Raji (cell line): Measurements from ENCODE around the gene ZSWIM7.

Experiments used
- POLR2A ChIP-seq: IDR thresholded peaks from 2 replicates; pipeline ENCODE4 v1.6.1; 2011; ENCODE audit warnings: low read depth, low read length, control low read depth; ENCODE audit not compliant: insufficient read depth

ZSWIM7 gene

DNA sequence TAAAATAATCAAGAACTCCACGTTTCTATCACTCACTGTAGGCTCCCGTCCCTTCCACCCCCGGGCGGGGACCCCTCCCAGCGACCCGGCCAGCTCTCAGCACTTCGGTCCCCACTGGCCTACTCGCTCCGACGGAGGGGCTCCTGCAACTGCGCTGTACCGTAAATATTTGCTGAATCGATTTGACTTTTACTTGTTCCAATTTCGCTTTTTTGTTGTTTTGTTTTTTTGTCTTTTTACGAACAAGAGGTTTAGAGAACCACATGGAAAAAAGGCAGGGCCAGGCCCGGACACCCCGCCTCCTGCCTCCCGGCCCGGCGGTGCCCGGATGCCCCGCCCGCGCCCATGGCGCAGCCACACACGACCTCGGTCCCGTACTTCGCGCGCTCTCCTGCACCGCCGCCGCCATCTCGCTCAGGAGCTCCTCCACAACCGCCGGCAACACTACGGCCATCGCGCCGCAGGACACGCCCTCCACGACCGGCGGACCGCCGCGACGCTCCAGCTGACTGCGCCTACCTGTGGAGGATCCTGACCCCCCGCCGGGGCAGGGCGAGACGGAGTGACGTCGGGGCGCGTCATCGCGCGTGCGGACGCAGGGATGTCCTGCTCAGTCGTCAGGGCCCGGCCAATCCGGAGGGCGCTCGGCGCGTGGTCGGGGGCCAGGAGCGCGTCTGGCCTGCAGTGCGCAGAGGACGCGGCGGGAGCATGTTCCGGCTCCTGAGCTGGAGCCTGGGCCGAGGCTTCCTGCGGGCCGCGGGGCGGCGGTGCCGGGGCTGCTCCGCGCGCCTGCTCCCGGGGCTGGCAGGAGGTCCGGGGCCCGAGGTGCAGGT is at the start of gene ZSWIM7, which contains the start of gene TTC19:
Gene ZSWIM7, minus strand, starts transcription at position 564 of the 833 bp plus-strand sequence. Its CDS starts 110 bp downstream, at position 454.
Gene TTC19, plus strand, starts transcription at position 684 of the 833 bp plus-strand sequence. Its CDS starts 25 bp downstream, at position 709.
- peak; percentile 98 for TF ChIP-seq POLR2A

DNA sequence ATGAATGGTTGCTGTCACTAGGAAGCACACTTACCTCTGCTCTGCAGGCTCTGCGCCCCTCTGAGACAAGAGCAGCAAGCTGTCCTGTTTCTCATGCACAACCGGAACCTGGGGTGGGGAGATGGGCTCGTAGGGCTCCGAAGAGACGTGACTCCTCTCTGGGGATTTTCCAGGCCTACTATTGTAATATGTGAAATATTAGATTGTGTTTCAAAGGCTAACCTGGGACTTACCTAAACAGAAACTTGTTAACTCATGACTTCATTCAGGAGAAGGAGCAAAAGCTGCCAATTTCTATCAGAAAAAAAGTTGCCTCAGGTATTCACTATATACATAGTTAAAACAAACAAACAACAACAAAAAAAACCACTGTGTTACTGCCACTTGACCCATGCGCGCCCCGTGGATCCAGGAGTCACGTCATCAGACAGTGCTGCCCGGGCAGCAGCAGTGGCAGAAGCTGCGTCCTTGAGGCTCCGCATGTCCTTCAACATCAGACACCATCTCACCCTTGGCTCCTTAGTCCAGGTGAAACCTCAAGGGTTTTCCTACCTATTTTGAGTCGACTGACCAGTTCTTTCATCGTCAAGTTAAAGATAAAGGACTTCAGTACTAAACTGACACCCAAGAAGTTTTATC is 49.4 kb upstream of the ZSWIM7 start:
- TF ChIP-seq POLR2A: no peak

- TF ChIP-seq POLR2A: no peak
These were observed 47.5 kb upstream of the ZSWIM7 start for GRCh38 chr17:16046966-16047365.

DNA sequence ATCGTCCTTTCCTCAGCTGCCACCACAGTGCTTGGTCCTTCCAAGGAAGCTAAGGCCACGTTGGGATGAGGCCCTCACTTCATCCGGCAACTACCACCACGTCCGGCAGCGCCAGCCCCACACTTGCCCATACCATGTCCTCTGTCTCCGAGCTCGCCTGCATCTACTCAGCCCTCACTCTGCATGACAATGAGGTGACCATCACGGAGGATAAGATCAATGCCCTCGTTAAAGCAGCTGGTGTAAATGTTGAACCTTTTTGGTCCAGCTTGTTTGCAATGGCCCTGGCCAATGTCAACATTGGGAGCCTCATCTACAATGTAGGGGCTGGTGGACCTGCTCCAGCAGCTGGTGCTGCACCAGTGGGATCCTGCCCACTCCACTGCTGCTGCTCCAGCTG is 45.0 kb upstream of the ZSWIM7 start:
- TF ChIP-seq POLR2A: no peak

GRCh38 chr17:16040710-16041251 is 41.3 kb upstream of the ZSWIM7 start:
- TF ChIP-seq POLR2A: no peak

GRCh38 chr17:16037636-16038035 is 38.1 kb upstream of the ZSWIM7 start:
- TF ChIP-seq POLR2A: no peak

DNA sequence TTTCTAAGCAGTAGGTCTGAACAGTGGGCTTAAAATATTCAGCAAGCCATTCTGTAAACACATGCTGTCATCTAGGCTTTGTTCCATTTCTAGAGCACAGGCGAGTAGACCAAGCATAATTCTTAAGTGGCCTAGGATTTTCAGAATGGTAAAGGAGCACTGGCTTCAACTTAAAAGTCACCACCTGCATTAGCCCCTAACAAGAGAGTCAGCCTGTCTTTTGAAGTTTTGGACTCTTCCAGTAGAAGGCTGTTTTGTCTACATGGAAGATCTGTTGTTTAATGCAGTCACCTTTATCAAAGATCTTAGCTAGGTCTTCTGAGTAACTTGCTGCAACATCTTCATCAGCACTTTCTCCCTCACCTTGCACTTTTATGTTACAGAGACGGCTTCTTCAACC is 36.8 kb upstream of the ZSWIM7 start:
- no peak for TF ChIP-seq POLR2A

DNA sequence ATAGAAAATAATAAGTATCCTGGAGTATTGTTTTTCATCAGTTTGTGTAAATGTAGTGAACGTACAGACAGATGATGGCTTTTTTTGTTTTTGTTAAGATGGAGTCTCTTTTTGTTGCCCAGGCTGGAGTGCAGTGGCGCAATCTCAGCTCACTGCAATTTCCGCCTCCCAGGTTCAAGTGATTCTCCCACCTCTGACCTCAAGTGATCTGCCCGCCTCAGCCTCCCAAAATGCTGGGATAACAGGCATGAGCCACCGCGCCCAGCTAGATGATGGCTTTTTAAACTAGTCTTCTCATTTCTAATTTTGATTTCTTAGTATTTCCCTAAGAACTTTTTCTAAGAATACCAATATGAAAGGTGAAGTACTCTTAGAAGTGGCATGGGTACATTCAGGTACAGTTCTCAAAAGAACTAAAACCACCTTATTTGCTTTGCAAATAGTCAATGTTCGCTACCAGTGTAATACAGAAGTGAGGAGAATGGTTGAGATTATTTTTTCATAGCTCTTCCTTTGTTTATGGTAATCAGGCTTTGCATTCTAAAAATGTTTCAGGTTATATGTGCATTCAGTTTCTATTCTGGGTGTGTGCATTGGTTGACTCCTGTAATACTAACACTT is 34.3 kb upstream of the ZSWIM7 start:
- no peak for TF ChIP-seq POLR2A

DNA sequence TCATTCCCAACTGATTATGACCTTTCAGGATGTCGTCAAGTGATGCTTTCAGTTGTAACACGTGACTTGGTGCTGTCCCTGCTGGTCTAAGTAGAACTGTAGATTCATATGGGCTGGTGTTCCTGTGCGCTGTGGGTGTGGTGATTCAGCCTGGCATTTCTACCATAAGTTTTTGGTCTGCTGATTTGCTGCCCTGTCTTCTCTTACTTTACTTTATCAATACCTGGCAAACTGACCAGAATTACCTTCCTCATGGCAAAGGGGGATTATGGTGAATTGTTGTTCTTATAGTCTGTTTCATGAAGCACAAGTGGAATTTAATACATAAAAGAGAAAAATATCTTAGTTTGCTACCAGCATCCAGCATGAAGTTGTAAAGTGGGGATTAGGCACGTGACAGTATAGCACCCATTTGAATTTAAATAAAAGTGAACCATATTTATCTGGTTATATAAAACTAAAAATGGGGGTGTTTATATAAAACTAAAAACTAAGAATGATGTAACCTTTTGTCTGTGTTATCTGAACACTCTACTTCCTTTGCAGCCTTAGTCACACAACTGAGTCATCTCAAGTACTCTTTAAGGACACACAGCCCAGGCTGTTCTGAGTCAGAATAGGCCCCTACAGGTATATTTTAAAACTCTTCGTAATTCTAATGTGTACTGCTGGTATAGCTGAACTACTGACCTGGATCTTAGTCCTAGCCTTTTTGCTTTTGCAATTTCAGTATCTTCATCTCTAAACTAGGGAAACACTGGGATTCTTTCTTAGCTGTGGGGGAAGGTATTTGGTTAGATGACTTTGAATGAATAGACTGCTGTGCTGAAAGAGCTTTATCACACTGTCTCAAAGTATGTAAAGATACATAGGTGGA is 28.4 kb upstream of the ZSWIM7 start:
- no peak for TF ChIP-seq POLR2A

GRCh38 chr17:16026895-16027294 is 27.4 kb upstream of the ZSWIM7 start:
- TF ChIP-seq POLR2A: no peak

DNA sequence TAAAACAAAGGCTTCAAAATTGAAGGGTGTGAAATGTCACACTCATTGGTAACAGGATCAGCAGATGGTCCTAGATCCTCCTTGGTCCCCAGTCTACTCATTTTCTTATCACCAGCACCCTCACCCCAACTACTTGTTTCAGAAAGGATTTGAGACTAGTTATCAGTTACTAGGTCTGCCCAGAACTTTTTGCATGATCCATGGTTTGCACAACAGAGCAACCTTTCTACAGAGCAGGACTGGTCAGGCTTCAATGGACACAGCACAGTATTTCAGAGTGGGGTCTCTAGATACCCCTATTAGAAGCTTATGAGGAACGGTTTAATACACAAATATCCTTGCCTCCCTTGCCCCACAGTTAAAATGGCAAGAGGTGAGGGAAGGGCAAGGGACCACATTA is 25.7 kb upstream of the ZSWIM7 start:
- no peak for TF ChIP-seq POLR2A

GRCh38 chr17:16023881-16024280 is 24.4 kb upstream of the ZSWIM7 start:
- TF ChIP-seq POLR2A: no peak

DNA sequence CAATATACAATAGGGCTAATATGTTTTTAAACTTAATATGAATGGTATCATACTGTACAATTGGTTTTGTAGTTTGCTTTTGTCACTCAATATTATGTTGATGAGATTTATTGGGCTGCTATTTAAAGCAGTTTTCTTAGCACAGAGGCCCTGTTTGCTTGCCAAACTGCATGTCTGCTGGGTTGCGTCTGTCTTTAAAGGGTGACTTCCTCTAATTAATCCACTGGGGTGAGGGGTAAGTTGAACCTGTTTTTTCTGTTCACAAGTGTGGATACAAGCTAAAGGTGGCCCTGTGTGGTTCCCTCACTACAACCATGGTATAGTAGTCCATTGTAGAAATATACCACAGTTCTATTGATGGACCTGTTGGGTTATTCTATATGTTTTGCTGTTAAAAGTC is 19.8 kb upstream of the ZSWIM7 start:
- TF ChIP-seq POLR2A: no peak

GRCh38 chr17:16013943-16014407 is 14.5 kb upstream of the ZSWIM7 start:
- no peak for TF ChIP-seq POLR2A
